HUES6 (cell line): ENCODE results near the gene MYT1.
"Not testable (repeated sequence)": the region's sequence is repeated elsewhere in the genome, so short reads cannot be mapped to it uniquely, and the experiment has no call there.

Experiments used
- H3K27ac ChIP-seq: 2 replicates; pipeline ENCODE4 v1.7.0; 2013; ENCODE audit warnings: low read depth, mild to moderate bottlenecking, low read length, inconsistent platforms
- H3K27me3 ChIP-seq: 2 replicates; pipeline ENCODE4 v1.6.1; 2013; ENCODE audit warnings: low read length; ENCODE audit not compliant: control insufficient read depth, insufficient read depth
- H3K36me3 ChIP-seq: 2 replicates; pipeline ENCODE4 v1.6.1; 2013; ENCODE audit warnings: low read length; ENCODE audit not compliant: control insufficient read depth, insufficient read depth
- H3K4me1 ChIP-seq: 2 replicates; pipeline ENCODE4 v1.6.1; 2013; ENCODE audit warnings: low read length; ENCODE audit not compliant: control insufficient read depth, insufficient read depth
- H3K4me3 ChIP-seq: 2 replicates; pipeline ENCODE4 v1.5.1; 2013; ENCODE audit warnings: low read depth, low read length
- H3K9ac ChIP-seq: one replicate; pipeline ENCODE4 v1.6.1; 2013; ENCODE audit warnings: mild to moderate bottlenecking, low read length
- H3K9me3 ChIP-seq: 2 replicates; pipeline ENCODE4 v1.6.1; 2013; ENCODE audit warnings: low read depth, low read length; ENCODE audit not compliant: control insufficient read depth, insufficient read depth

The MYT1 gene

GRCh38 chr20:64286447-64287263 is 122.4 kb downstream of the MYT1 start:
- not testable (repeated sequence) for H3K9ac ChIP-seq, H3K4me1 ChIP-seq, H3K36me3 ChIP-seq, H3K4me3 ChIP-seq, H3K27me3 ChIP-seq, H3K27ac ChIP-seq
- peaks cover 43% of the 10 kb centered on the region for H3K9me3 ChIP-seq

DNA sequence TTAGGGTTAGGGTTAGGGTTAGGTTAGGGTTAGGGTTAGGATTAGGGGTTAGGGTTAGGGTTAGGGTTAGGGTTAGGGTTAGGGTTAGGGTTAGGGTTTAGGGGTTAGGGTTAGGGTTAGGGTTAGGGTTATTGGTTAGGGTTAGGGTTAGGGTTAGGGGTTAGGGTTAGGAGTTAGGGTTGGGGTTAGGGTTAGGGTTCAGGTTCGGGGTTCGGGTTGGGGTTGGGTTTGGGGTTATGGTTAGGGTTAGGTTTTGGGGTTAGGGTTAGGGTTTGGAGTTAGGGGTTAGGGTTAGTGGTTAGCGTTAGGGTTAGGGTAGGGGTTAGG is 123.0 kb downstream of the MYT1 start:
- H3K9me3 ChIP-seq: peaks cover 41% of the 10 kb centered on the region
- not testable (repeated sequence) for H3K9ac ChIP-seq, H3K36me3 ChIP-seq, H3K27me3 ChIP-seq, H3K27ac ChIP-seq, H3K4me1 ChIP-seq, H3K4me3 ChIP-seq
